Inferior parietal cortex (tissue), 1 donor: ENCODE results near the gene ALK.

Experiments
- DNase-seq: peaks from one replicate; pipeline ENCODE4 v3.0.0-alpha.2; 2016; ENCODE audit errors: extremely low spot score

The ALK gene

DNA sequence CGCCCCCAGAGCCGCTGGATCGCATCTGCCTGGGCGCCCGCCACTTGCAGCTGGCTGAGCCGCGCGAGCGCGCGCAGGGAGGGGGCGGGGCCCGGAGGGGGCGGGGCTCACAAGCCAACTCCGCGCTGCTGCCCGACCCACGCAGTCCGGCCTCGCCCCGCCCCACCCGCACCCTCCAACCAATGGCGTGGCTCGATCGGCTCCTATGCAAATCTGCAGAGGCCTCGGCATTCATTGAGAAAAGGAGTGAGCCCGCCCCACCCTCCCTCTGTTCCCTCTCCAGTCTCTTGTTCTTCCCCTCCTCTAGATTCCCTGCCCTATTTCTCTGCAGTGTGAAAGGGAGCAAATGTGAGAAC, at the start of gene ALK:
Gene ALK, minus strand, starts transcription at position 27 of the 356 bp plus-strand sequence. CDS start 927 bp downstream, outside the sequence.
- DNase-seq: peak; percentile 76

- DNase-seq: no peak
Observed at GRCh38 chr2:29966266-29966665, 44.9 kb upstream of the ALK start.

GRCh38 chr2:29963972-29964570, 42.7 kb upstream of the ALK start:
- no peak for DNase-seq

DNA sequence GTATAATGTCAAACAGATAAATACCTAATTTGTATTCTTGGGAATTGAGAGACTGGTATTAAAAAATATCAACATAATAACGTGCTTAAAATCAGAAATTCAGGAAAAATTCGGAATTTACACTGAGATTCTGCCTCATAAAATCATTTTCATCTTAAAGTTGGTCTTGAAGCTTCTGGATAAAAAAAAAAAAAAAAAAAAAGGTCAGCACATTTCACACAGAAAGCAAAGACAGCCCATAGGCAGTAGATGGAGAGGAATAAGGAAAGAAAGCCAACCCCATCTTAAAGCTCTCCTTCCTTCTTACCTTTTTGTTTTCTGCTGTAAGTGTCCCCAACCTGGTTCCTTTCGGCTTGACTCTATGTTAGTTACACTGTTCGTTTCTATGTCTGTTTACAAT, 41.5 kb upstream of the ALK start:
- DNase-seq: no peak

- DNase-seq: peak; percentile 6
Observed at GRCh38 chr2:29954316-29954715, 32.9 kb upstream of the ALK start.

GRCh38 chr2:29952973-29953372, 31.6 kb upstream of the ALK start:
- DNase-seq: no peak

DNA sequence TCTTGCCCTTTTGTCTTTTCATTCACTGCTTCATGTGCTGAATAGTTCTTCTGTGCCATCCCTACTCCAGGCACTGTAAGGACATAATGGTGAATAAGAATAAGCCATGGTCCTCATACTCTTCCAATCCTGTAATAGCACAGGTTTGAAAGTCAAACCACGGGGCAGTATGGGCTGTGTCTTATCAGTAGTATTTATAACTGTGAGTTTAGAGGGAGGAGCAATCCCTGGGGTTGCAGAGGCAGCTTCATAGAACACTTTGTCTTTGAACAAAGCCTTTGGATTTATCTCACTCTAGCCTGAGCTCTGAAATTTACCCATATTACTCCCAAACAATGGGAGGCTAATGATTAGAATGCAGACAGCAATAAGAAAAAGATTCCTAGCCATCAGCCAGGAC, 30.2 kb upstream of the ALK start:
- no peak for DNase-seq

- DNase-seq: no peak
Observed at GRCh38 chr2:29950481-29950880, 29.1 kb upstream of the ALK start.

DNA sequence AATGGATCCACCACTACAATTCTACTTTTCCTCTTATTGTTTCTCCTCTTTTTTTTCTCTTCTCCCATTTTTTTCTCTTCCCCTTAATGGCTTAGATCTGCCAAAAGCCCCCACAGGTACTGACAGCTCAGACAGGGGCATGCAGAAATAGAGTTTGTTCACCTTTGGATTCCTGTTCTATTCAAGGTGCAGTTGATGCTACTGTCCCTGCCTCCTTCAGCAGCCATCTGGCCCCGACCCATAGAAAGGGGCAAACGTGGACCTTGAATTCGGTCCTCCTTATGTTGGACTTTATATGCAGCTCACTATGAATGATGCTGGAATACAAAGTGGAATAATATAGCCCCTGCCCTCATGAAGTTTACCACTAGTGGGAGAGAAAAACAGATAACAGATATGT, 27.7 kb upstream of the ALK start:
- no peak for DNase-seq

DNA sequence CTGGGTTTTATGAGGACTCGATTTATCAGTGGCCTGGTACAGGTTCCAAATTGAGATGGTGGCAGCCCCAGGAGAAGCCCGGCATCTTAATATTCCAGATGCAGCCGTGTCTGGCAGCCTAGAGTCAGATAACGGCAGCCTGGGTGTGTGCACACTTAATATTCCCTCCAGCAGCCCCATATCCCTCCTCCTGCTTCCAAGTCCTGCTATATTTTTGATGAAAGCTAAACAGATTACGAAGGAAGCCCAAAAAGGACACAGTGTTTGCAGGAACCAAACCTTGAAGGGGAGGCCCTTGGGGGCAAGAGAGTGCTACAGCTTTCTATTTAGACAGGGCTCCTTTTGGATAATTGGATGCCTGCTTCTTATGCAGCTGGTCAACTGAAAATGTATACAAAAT, 25.1 kb upstream of the ALK start:
- DNase-seq: no peak

- DNase-seq: no peak
Observed at GRCh38 chr2:29942711-29943110, 21.3 kb upstream of the ALK start.

DNA sequence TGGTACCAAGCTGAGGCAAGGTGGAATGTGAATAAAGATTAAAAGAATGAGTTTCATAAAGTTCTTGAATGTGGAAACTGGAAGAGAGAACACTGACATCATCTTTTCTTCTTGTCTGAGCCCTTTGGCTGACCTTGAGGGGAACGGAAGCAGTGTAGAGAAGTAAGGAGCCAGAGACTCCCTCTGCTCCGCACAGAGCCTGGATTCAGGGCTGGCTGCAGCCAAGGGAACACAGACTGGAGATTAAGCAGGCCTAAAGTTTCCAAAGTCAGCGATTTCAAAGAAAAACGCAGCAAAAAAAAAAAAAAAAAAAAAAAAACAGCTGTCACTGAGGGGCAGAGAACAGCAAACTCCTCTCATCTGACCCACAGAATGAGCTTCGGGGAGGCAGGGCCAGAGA, 19.3 kb upstream of the ALK start:
- DNase-seq: no peak

- no peak for DNase-seq
Observed at GRCh38 chr2:29936020-29936419, 14.6 kb upstream of the ALK start.

DNA sequence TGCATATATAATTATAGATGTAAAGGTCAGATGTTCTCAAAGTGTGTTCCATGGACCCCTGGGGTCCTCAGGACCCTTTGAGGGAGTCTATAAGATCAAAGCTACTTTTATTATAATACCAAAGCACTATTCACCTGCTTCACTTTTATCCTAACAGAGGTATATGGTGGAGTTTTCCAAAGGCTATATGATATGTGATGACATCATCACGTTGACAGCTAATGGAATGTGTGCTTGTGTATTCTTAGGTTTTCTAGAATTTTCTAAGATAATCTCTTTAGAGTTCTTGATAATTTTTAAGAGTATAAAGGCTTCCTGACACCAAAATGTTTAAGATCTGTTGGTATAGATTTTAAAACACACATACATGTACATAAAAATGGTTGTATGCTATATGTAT, 10.4 kb upstream of the ALK start:
- no peak for DNase-seq

DNA sequence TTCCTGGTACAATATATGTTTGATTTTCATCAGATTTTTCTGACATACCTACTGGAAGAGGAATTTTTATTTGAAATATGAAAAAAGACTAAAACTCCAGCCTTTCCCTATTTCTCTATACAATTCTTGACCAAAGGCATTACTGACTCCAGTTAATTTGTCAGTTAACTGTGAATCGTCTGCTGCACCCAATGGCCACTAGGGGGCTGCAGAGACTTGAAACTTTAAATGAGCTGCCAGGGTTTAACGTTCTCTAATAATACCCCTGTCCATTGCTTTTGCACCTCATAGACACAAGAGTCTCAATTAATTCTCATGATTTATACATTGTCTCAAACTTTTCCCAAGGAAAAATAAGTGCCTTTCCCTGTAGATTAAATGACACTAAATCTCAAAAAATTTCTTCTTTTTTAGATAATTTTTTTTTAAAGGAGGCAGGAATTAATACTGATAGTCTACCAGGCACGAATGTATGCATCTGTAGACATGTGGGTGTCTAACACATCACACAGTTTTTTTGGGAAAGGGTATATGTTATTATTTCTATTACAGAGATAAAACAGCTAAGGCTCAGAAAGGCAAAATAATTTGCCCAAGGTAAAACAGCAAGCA, 1.8 kb upstream of the ALK start:
- DNase-seq: peak; percentile 88

- DNase-seq: no peak
Observed at GRCh38 chr2:29922605-29923004, 1.2 kb upstream of the ALK start.

- DNase-seq: no peak
Observed at GRCh38 chr2:29920631-29921559, 491 bp downstream of the ALK start.

- peak; percentile 15 for DNase-seq
Observed at GRCh38 chr2:29920130-29920577, 1.2 kb downstream of the ALK start.

- DNase-seq: no peak
Observed at GRCh38 chr2:29918941-29919340, 2.4 kb downstream of the ALK start.

GRCh38 chr2:29917781-29918180, 3.6 kb downstream of the ALK start:
- no peak for DNase-seq

DNA sequence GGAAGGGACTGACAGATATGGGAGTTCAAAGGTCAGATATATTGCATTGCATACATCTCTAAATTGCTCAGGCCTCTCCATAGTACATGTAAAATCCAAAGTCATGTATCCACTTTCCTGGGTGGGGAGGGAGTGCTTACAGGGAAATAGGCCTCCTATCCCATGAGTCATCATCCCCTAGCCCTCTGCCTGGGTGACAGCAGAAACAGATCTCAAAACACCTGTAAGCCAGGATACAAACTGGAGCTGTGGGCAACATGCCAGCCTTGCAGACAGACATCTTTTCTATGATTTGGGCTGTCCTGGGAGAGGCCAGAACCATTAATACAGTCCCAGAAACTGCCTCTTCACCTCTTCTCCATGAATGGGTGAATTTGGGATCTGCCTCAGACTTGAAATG, 4.8 kb downstream of the ALK start:
- DNase-seq: no peak

GRCh38 chr2:29910960-29911359, 10.4 kb downstream of the ALK start:
- DNase-seq: no peak

DNA sequence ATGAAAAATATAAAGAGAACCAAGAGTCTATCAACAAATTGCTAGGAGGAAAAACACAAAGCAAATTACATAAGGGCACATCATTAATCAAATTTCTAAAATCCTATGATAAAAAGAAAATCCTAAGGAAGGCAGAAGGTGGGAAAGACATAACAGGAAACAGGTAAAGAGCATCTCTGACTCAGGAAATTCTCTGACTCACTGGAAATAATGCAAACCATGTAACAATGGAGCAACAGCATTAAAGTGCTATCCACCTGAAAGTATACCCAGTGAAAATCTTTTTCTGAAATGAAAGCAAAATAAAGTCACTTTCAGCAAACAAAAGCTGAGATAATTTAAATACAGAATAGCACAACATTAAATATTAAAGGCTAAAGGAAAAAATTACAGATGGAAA, 10.9 kb downstream of the ALK start:
- DNase-seq: no peak
